HG02970 (cell line): Measurements from ENCODE around the gene FOLR1.
"Not testable (repeated sequence)": the region's sequence is repeated elsewhere in the genome, so short reads cannot be mapped to it uniquely, and the experiment has no call there.

Experiments
- ATAC-seq: cut with Tn5 transposase; IDR thresholded peaks from one replicate; pipeline ENCODE4 v1.9.1; 2021; ENCODE audit warnings: mild to moderate bottlenecking, moderate library complexity, moderate number of reproducible peaks; ENCODE audit not compliant: unreplicated experiment, low FRiP score

The FOLR1 gene

DNA sequence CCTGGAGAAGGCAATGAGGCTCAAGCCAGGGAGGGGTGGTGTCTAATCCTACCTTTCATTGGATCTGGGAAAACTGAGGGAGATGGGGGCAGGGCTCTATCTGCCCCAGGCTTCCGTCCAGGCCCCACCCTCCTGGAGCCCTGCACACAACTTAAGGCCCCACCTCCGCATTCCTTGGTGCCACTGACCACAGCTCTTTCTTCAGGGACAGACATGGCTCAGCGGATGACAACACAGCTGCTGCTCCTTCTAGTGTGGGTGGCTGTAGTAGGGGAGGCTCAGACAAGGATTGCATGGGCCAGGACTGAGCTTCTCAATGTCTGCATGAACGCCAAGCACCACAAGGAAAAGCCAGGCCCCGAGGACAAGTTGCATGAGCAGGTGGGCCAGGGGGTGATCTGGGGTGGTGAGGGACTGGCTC, at the start of gene FOLR1:
FOLR1 (plus strand) TSS at position 180 of the 421 bp plus-strand sequence; CDS start at position 214, 34 bp downstream.
- no peak for ATAC-seq

DNA sequence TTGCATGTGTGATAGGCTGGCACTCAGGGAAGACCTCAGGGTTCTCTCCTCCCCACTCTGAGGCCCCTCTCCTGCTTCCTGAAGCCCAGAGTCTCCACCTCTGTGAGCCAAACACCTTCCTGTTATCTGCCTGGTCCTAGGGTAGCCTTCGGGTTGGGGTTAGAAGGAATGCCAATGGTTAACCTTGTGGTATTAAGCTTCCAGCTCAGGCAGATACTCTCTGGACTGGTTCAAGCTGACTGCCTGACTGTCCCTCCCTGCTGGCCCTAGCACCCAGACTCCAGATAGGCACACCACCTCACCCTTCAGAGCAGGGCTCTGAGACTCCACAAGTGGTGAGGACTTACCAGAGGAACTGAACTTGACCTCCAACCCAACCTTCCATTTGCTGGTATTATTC, 49.4 kb upstream of the FOLR1 start:
- not testable (repeated sequence) for ATAC-seq

DNA sequence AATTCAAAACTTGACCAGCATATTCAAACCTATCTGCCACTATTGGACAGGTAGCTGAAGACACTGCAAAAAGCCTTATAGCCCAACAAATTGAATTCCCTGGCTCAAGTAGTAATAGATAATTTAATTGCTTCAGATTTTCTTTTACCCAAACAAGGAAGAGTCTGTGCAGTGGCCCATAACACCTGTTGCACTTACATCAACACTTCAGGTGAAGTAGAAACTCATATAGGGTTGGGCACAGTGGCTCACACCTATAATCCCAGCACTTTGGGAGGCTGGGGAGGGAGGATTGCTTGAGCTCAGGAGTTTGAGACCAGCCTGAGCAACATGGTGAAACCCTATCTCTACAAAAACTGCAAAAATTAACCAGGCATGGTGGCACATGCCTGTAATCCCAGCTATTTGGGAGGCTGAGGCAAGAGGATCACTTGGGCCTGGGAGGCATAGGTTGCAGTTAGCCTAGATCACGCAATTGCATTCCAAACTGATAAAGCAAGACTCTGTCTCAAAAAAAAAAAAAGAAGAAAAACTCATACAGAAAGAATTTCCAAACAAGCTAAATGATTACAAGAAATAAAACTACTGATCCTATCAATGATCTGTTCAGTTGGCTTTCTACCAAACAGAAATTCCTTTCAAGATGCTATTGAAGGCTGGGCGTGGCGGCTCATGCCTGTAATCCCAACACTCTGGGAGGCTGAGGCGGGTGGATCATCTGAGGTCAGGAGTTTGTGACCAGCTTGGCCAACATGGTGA, 47.0 kb upstream of the FOLR1 start:
- ATAC-seq: no peak

GRCh38 chr11:72146625-72147024, 45.3 kb upstream of the FOLR1 start:
- no peak for ATAC-seq

DNA sequence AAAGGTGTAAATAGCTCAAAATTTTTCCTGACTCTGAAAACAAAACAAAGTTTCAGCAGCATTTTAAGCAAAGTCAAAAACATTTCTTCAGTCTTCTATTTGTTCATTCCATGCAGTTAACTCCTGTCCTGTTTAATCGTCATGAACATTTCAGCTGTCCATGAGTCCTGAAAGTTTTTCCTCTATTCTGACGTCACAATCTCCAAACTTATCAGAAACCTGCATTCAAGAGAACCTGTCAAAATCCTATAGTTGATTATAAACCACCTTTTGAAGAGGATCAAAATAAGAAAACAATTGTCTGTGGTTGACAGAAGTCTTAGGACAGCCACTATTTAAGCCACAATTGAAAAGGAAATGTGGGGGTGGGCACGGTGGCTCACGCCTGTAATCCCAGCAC, 41.1 kb upstream of the FOLR1 start:
- ATAC-seq: no peak

GRCh38 chr11:72153874-72154273, 38.1 kb upstream of the FOLR1 start:
- ATAC-seq: not testable (repeated sequence)

DNA sequence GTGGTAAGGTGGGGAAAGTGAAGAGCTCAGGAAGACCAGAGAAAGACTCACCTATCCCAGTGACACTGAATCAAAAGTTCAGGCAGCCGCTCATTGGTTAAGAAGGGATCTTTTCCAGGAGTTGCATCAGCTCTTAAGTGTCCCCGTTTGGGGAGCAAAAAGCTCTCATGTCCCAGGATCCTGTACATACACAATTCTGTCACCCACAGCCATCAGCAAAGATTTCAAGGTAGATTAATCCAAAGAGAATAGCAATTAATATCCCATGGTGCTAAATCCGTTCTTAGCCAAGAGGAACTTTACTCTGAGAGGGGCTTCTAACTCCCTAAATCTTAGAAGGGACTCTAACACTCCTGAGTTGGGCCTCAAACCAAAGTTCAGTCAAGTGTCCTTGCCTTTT, 37.1 kb upstream of the FOLR1 start:
- no peak for ATAC-seq

- no peak for ATAC-seq
Observed at GRCh38 chr11:72155751-72156150, 36.2 kb upstream of the FOLR1 start.

DNA sequence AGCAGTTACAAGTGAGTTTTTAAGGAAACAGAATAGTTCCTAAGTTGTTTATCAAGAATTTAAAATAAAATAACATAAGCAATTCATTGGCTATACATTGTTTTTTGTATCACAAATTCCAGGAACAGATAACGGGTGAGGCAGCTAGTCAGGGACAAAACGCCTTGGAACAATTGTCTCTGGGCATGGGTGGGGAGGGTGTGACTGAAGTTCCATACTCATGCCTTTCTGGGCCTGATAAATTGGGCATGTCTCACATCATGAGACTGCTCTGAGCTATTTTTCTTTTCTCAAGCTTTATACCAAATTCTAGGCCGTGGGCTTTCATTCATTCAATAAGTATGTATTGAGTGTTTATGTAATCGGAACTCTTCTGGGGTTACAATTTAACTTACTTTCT, 34.8 kb upstream of the FOLR1 start:
- ATAC-seq: no peak

DNA sequence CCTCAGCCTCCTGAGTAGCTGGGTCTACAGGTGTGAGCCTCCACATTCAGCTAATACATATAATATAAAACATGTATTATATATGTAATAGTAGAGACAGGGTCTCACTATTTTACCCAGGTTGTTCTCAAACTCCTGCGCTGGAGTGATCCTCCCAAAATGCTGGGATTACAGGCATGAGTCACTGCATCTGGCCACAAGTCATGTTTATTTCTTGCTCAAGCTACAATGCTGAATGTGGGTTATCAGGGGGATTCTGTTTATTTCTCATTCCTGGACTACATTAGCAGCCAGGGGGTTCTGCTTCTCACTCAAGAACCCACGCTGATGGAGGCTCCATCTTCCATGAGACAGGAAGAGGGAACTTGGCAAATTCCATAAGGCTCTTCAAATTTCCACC, 31.6 kb upstream of the FOLR1 start:
- no peak for ATAC-seq

GRCh38 chr11:72162891-72163492, 28.9 kb upstream of the FOLR1 start:
- no peak for ATAC-seq

- not testable (repeated sequence) for ATAC-seq
Observed at GRCh38 chr11:72164187-72164586, 27.8 kb upstream of the FOLR1 start.

DNA sequence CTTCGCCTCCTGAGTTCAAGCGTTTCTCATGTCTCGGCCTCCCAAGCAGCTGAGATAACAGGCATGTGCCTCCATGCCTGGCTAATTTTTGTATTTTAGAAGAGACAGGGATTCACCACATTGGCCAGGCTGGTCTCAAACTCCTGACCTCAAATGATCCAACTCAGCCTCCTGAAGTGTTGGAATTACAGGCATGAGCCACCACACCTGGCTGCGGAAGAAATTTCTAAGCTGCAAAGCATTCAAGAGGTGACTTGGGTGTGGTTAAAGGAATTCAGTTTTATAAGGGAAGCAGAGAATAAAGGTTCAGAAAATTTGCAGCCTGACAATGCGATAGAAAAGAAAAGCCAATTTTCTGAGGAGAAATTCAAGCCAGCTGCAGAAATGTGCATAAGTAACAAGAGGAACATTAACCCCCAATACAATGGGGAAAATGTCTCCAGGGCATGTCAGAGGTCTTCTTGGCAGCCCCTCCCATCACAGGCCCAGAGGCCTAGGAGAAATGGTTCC, 22.8 kb upstream of the FOLR1 start:
- ATAC-seq: not testable (repeated sequence)

- not testable (repeated sequence) for ATAC-seq
Observed at GRCh38 chr11:72169754-72170153, 22.2 kb upstream of the FOLR1 start.

GRCh38 chr11:72172043-72172442, 19.9 kb upstream of the FOLR1 start:
- ATAC-seq: not testable (repeated sequence)

- ATAC-seq: no peak
Observed at GRCh38 chr11:72173291-72173690, 18.6 kb upstream of the FOLR1 start.

DNA sequence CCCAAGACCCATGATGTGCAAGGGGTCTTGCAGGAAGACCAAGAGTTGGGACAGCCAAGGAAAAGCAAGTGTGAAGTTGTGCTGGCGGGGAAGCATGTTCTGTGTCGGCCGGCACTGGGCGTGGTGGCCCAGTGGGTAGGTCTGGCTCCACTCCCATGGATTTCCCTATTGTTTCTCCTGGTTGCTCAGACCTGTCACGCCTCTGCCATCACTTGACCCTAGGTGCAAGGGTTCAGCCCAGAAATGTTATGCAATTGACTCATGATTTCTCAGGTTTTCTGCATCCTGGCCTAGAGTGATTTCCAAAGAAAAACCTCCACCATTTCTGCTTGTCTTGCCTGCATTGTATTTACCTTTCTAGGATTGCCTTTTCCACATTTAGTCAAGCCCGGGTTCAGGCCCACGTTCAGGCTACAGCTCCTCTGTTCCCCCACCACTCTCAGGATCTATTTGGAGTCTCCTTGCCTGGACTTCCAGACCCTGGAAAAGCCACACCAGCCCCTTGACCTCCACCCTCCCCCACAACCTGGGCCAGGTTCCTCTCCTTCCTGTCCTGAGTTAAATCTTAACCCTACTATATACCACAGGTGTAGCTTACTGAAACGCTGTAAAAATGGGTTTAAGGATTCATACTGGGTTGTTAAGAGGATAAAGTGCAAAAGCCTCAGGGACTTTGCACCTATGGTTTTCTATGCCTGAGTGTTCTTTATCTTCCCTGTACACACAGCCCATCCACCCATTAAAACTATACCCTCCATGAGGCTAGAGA, 17.5 kb upstream of the FOLR1 start:
- no peak for ATAC-seq

- no peak for ATAC-seq
Observed at GRCh38 chr11:72177656-72178055, 14.3 kb upstream of the FOLR1 start.

- no peak for ATAC-seq
Observed at GRCh38 chr11:72179049-72179803, 12.7 kb upstream of the FOLR1 start.

DNA sequence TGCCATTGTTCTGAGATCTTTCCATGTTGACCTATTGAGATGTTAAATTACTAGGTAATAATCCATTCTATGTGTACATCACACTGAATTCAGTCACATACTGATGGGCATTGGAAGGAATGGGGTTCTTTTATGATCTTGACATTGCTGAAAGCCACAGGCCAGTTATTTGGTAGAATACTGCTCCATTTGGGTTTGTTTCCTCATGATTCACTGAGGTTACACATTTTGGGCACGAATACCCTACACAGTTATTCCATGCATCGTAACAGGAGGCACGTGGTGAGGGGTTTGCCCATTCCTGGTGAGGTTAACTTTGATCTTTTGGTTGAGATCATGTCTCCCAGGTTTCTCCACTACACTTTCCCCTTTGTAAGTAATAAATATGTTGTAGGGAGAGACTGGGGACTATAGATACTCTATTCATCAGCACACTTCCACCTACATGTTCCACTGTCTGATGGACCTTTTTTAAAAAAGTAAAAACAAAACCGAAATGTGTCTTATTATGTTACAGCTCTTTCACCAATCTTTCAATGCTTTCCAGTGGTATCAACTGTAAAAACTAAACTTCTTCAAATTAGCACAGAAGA, 12.0 kb upstream of the FOLR1 start:
- ATAC-seq: no peak
